Suprapubic skin (tissue), 4 donors: ENCODE results near the gene ZSCAN22. TPM values are rescaled to one million over a fixed set of nuclear protein-coding genes. Genes with fewer than 3 reads are reported as not detected.
A peak's percentile ranks its signal among the peaks of the same experiment; 100 is the strongest.
"Not testable (repeated sequence)": the region's sequence is repeated elsewhere in the genome, so short reads cannot be mapped to it uniquely, and the experiment has no call there.

Source experiments
- DNase-seq, 2 donors: peaks; one replicate each; pipeline ENCODE4 v3.0.0-alpha.2; 2019; ENCODE audit warnings: low spot score in 2 of 2
- H3K27ac ChIP-seq: fragments of 200-600 bp; sonication (generic); one replicate; pipeline ENCODE4 v1.5.1; 2019
- H3K27me3 ChIP-seq: fragments of 200-600 bp; sonication (generic); one replicate; pipeline ENCODE4 v1.5.1; 2019
- H3K36me3 ChIP-seq: fragments of 200-600 bp; sonication (generic); one replicate; pipeline ENCODE4 v1.5.1; 2019
- H3K4me1 ChIP-seq: fragments of 200-600 bp; sonication (generic); one replicate; pipeline ENCODE4 v1.5.1; 2019
- H3K4me3 ChIP-seq: fragments of 200-600 bp; sonication (generic); one replicate; pipeline ENCODE4 v1.5.1; 2019; ENCODE audit warnings: mild to moderate bottlenecking
- H3K9me3 ChIP-seq: fragments of 200-600 bp; sonication (generic); one replicate; pipeline ENCODE4 v1.5.1; 2019
- CTCF ChIP-seq, 2 donors: fragments of 200-600 bp in 1 of 2; fragments of 450-650 bp in 1 of 2; sonication (generic) in 1 of 2; IDR thresholded peaks; one replicate each; pipeline ENCODE4 v1.5.1; 2016 to 2019; ENCODE audit warnings: antibody characterized with exemption in 2 of 2, mild to moderate bottlenecking in 1 of 2, moderate library complexity in 1 of 2
- EP300 ChIP-seq: sonication (generic); formaldehyde crosslinking; IDR thresholded peaks from one replicate; pipeline ENCODE4 v1.6.1; 2017; ENCODE audit warnings: antibody characterized with exemption
- POLR2A ChIP-seq, 2 donors: fragments of 450-650 bp; IDR thresholded peaks; one replicate each; pipeline ENCODE4 v1.6.1; 2017; ENCODE audit warnings: antibody characterized with exemption in 2 of 2, mild to moderate bottlenecking in 2 of 2, moderate library complexity in 2 of 2
- POLR2AphosphoS5 ChIP-seq, 3 donors: sonication (generic); formaldehyde crosslinking; IDR thresholded peaks; one replicate each; pipeline ENCODE4 v1.6.1; 2017; ENCODE audit warnings: antibody characterized with exemption in 3 of 3
- WGBS: methylation state at CpG from one replicate; pipeline ENCODE4 v1.1.5; 2018; 5-methylcytosine and 5-hydroxymethylcytosine counted together
- total RNA-seq, 4 donors: library from RNA; depleted of rRNA; stranded (reverse); fragments of >200 nt; gene quantifications; one replicate each; pipeline ENCODE4 v1.1.0, GENCODE V29; 2016

Gene ZSCAN22
- total RNA-seq, 4 donors from 2014 or later: 4.3 to 7.6 (median 5.6) TPM

DNA sequence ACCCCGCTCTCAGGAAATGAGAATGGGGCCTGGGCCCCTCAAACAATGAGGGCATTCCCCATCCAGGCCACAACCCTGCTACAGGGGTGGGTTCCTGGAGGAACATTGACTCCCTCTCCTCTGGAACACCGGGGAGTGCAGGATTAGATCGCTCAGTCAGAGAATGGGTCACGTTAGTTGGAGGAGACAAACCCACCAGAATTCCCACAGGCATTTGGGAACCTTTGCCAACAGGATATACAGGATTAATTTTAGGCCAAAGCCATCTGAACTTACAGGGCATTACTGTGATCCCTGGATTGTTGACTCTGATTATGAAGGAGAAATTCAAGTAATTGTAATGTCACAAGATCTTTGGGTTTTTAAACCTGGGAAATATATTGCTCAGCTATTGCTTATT lies 19.1 kb upstream of the ZSCAN22 start:
- TF ChIP-seq POLR2A (IDR thresholded peaks at IDR 0.05) (no peak), CTCF (IDR thresholded peaks at IDR 0.05) (no peak), POLR2AphosphoS5 (IDR thresholded peaks at IDR 0.05) (no peak), EP300 (no peak)
- H3K27ac ChIP-seq: no peak overlapping the region
- no peak for DNase-seq
- no peak overlapping the region for H3K4me3 ChIP-seq
- 90% methylated on average over 4 of the region's 4 CpGs for WGBS
- no peaks in the 10 kb centered on the region for H3K27me3 ChIP-seq
- peaks cover 26% of the 10 kb centered on the region for H3K4me1 ChIP-seq
- H3K9me3 ChIP-seq: no peaks in the 10 kb centered on the region
- peaks cover 43% of the 10 kb centered on the region for H3K36me3 ChIP-seq

DNA sequence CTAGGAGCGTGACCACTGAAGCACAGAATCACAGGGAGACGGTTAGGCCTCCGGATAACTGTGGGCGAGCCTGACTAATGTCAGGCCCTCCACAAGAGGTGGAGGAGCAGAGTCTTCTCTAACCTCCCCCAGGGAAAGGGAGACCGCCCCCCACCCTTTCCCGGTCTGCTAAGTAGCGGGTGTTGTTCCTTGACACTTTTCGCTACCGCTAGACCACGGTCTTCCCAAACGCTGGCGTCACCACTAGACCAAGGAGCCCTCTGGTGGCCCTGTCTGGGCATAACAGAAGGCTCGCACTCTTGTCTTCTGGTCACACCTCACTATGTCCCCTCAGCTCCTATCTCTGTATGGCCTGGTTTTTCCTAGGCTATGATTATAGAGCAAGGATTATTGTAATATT lies 16.1 kb upstream of the ZSCAN22 start:
- peaks cover 24% of the 10 kb centered on the region for H3K4me1 ChIP-seq
- H3K36me3 ChIP-seq: peaks cover 73% of the 10 kb centered on the region
- H3K27ac ChIP-seq, DNase-seq, H3K9me3 ChIP-seq, H3K27me3 ChIP-seq, H3K4me3 ChIP-seq: not testable (repeated sequence)
- TF ChIP-seq CTCF (IDR thresholded peaks at IDR 0.05): peak; percentile 5 to 42
- 69% methylated on average over 13 of the region's 13 CpGs for WGBS

GRCh38 chr19:58311345-58311865 lies 15.4 kb upstream of the ZSCAN22 start:
- H3K27me3 ChIP-seq: no peaks in the 10 kb centered on the region
- H3K9me3 ChIP-seq: no peaks in the 10 kb centered on the region
- peaks cover 78% of the 10 kb centered on the region for H3K36me3 ChIP-seq
- peaks cover 17% of the 10 kb centered on the region for H3K4me1 ChIP-seq
- no peak overlapping the region for H3K4me3 ChIP-seq
- DNase-seq: no peak
- 58% methylated on average over 7 of the region's 7 CpGs for WGBS
- TF ChIP-seq POLR2A (IDR thresholded peaks at IDR 0.05) (no peak), CTCF (IDR thresholded peaks at IDR 0.05) (no peak), POLR2AphosphoS5 (IDR thresholded peaks at IDR 0.05) (no peak), EP300 (no peak)
- no peak overlapping the region for H3K27ac ChIP-seq

DNA sequence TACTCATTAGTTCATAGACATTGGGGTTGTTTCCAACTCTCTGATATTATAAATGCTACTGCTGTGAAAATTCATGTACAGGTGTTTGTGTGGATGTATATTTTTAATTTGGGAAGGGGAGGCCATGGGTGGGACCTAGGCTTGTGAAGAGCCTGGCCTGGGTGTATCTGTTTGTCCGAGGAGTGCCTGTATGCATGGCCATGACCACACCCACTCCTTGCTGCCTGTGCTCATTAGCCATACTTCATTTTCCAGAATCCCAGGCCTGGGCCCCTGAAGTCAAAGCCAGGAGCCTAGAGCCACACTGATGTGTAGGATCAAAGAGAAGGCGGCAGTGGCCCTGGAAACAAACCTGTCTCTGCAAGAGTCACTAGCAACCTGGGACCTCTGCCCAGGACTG lies 11.2 kb upstream of the ZSCAN22 start:
- H3K9me3 ChIP-seq: no peaks in the 10 kb centered on the region
- WGBS: 100% methylated on average over 2 of the region's 2 CpGs
- no peaks in the 10 kb centered on the region for H3K27me3 ChIP-seq
- TF ChIP-seq EP300: no peak
- TF ChIP-seq POLR2A (IDR thresholded peaks at IDR 0.05): no peak
- TF ChIP-seq POLR2AphosphoS5 (IDR thresholded peaks at IDR 0.05): no peak
- no peak for TF ChIP-seq CTCF (IDR thresholded peaks at IDR 0.05)
- no peak for DNase-seq
- no peak overlapping the region for H3K4me3 ChIP-seq
- H3K27ac ChIP-seq: no peak overlapping the region
- peaks cover 50% of the 10 kb centered on the region for H3K36me3 ChIP-seq
- peaks cover 21% of the 10 kb centered on the region for H3K4me1 ChIP-seq

- Histone ChIP-seq H3K4me3 (no peak overlapping the region), H3K9me3 (no peaks in the 10 kb centered on the region), H3K4me1 (peaks cover 17% of the 10 kb centered on the region), H3K27ac (no peak overlapping the region), H3K27me3 (no peaks in the 10 kb centered on the region), H3K36me3 (peaks cover 37% of the 10 kb centered on the region)
- WGBS: 69% methylated on average over 7 of the region's 7 CpGs
- DNase-seq: no peak
- no peak for TF ChIP-seq CTCF (IDR thresholded peaks at IDR 0.05)
- TF ChIP-seq EP300: no peak
- no peak for TF ChIP-seq POLR2A (IDR thresholded peaks at IDR 0.05)
- no peak for TF ChIP-seq POLR2AphosphoS5 (IDR thresholded peaks at IDR 0.05)
Observed at GRCh38 chr19:58317476-58318072, 9.2 kb upstream of the ZSCAN22 start.
